ENCODE results near the gene DTNB. TPM values are rescaled to one million over a fixed set of nuclear protein-coding genes. Genes with fewer than 3 reads are reported as not detected.

Gene DTNB
- total RNA-seq, 2 experiments from 2014 or later, result 27.3 to 29.1 TPM

DNA sequence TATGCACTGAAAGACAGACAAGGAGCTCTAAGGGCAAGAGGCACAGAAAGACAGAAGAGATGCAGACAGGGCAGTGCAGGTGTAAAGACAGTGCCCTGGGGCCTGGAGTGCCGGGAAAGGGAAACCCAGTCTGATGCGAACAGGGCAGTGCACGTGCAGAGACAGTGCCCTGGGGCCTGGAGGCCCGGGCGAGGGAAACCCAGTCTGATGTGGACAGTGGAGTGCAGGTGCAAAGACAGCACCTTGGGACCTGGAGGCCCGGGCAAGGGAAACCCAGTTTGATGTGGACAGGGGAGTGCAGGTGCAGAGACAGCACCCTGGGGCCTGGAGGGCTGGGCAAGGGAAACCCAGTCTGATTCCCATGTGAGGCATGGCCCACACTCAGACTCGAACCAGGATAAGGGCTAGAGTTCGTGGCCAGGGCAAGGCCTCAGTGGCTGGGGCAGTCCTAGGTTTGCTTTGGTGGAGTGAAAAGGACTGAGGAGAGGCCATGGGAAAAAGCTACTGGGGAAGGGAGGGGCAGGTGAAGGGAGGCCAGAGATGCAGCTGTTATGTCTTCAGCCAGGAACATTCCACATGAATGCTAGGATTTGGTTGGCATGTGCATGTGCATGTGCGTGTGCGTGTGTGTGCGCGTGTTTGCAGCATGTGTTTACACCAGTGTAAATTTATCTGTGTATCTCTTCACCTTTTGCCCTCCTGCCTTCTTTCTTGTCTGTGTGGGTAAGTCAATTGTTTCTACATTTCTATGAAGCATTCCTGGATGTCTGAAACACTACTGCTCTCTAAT, 292.6 kb downstream of the DTNB start:
- H3K4me3 Mint-ChIP-seq, result no peak overlapping the region
- intact Hi-C loops (cut with micrococcal nuclease), result no loop called here
- ATAC-seq, result no peak
- H3K27me3 Mint-ChIP-seq, result no peaks in the 10 kb centered on the region
- TF ChIP-seq, protein P1, sequence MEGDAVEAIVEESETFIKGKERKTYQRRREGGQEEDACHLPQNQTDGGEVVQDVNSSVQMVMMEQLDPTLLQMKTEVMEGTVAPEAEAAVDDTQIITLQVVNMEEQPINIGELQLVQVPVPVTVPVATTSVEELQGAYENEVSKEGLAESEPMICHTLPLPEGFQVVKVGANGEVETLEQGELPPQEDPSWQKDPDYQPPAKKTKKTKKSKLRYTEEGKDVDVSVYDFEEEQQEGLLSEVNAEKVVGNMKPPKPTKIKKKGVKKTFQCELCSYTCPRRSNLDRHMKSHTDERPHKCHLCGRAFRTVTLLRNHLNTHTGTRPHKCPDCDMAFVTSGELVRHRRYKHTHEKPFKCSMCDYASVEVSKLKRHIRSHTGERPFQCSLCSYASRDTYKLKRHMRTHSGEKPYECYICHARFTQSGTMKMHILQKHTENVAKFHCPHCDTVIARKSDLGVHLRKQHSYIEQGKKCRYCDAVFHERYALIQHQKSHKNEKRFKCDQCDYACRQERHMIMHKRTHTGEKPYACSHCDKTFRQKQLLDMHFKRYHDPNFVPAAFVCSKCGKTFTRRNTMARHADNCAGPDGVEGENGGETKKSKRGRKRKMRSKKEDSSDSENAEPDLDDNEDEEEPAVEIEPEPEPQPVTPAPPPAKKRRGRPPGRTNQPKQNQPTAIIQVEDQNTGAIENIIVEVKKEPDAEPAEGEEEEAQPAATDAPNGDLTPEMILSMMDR (IDR thresholded peaks at IDR 0.05), result no peak
- DNase-seq, result no peak
- peaks cover 42% of the 10 kb centered on the region for H3K4me1 Mint-ChIP-seq (ENCODE audit: low read depth)
- no peaks in the 10 kb centered on the region for H3K36me3 Mint-ChIP-seq (ENCODE audit: low read depth)
- H3K9me3 Mint-ChIP-seq, result no peaks in the 10 kb centered on the region
- ChIA-PET CTCF (interaction anchor here (0.7 to 10.7 kb wide), 3 partner anchors 18 to 20 kb away, joined by 3 to 121 read pairs (median 20); no protein-coding TSS in a partner anchor), POLR2A (interaction anchor here (1.2 to 1.3 kb wide), 2 partner anchors 15 to 85 kb away, joined by 3 to 4 read pairs; no protein-coding TSS in a partner anchor)
- H3K27ac Mint-ChIP-seq, result peak overlapping the region; percentile 1

DNA sequence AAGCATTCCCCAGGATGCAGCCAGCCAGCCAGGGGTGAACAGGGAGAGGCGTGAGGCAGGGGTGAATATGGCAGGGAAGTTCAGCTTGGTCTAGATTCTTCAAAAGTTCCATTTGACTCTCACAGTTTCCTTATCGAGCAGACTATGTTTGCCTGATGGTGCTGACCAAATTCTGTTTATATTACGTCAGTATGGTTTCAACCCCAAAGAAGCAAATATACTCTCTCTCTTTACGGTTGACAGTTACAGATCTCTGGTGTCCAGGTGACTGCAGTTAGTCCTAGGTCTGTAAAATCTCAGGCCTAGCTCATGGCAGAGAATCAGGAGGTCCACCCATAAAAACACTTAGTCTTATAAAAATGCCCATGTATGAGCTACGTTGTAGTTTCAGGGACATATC, 293.4 kb downstream of the DTNB start:
- Mint-ChIP-seq H3K4me1 (ENCODE audit: low read depth) (peaks cover 42% of the 10 kb centered on the region), H3K4me3 (no peak overlapping the region), H3K9me3 (no peaks in the 10 kb centered on the region), H3K27me3 (no peaks in the 10 kb centered on the region), H3K36me3 (ENCODE audit: low read depth) (no peaks in the 10 kb centered on the region), H3K27ac (peak overlapping the region; percentile 37)
- TF ChIP-seq, protein P1 (IDR thresholded peaks at IDR 0.05), result no peak
- intact Hi-C loops (cut with micrococcal nuclease), result no loop called here
- ATAC-seq (no peak), DNase-seq (no peak)
- ChIA-PET CTCF (interaction anchor here (0.7 to 10.7 kb wide), 3 partner anchors 18 to 67 kb away, joined by 3 to 121 read pairs (median 3); no protein-coding TSS in a partner anchor), POLR2A (interaction anchor here (0.8 to 1.3 kb wide), 3 partner anchors 14 to 84 kb away, joined by 3 to 4 read pairs (median 3); no protein-coding TSS in a partner anchor)

DNA sequence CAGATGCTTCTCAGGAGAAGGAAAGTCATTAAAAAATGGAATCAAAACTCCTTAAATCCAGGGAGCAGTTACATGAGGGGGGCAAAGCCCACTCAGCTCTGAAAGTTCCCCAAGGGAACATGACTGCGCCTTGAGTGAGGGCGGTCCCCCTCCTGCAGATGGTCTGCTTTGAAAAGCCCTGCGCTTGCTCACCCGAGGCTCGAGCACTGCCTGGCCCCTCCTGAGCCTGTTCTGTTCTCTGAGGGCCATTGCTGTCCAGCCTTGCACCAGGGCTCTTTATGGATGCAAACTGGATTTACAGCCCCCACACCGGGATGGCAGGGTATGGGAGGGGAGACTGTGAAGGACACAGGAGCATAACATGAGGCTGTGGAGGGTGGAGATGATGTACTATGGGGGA, 293.8 kb downstream of the DTNB start:
- Mint-ChIP-seq H3K27ac (peak overlapping the region; percentile 37), H3K27me3 (no peaks in the 10 kb centered on the region), H3K4me3 (no peak overlapping the region), H3K4me1 (ENCODE audit: low read depth) (peaks cover 42% of the 10 kb centered on the region), H3K36me3 (ENCODE audit: low read depth) (no peaks in the 10 kb centered on the region), H3K9me3 (no peaks in the 10 kb centered on the region)
- intact Hi-C loops (cut with micrococcal nuclease), result loop anchor here (5.0 kb wide), 1 partner anchor 37 kb away; the partner anchor contains the start of gene DNMT3A
- DNase-seq (no peak), ATAC-seq (no peak)
- POLR2A ChIA-PET, result interaction anchor here (0.8 to 1.3 kb wide), 3 partner anchors 14 to 84 kb away, joined by 3 to 4 read pairs (median 3); no protein-coding TSS in a partner anchor
- TF ChIP-seq, protein P1 (IDR thresholded peaks at IDR 0.05), result no peak
- CTCF ChIA-PET, result interaction anchor here (0.7 to 10.7 kb wide), 5 partner anchors 17 to 103 kb away, joined by 3 to 121 read pairs (median 3); no protein-coding TSS in a partner anchor

DNA sequence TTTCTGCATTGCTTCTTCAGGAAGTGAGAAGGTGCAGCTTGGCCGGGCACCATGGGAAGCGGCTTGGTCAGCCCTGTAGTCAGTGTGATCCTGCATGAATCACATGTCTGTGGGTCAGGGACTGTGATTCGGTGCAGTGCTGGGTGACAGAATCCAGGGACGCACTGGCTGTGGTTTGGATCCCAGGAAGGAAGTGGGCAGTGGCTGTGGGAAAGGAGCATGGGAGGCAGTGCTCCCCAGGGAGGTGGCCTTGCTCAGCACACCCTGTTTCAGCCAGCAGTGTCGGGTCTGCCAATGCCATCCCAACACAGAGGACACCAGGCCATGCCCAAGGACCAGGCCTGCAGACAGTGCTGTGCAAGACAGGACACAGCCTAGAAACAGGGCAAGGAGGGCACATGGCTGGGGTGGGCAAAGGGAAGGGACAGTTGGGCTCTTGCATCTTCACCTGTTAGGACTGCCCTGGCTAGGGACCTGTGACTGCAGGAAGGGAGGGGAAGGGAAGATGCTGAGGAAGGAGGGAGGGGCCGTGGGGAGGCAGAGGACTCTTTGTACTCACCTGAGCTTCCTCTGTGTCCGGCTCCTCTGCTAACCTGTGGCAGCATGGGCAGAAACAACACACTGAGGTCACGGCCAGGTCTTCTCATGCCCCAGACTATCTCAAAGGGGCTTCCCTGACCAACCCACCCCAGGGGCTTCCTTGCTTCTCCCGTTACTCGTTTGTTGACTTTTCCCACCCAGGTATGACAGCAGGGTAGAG, 294.5 kb downstream of the DTNB start:
- Mint-ChIP-seq H3K4me3 (peak overlapping the region; percentile 13), H3K27me3 (no peaks in the 10 kb centered on the region), H3K9me3 (no peaks in the 10 kb centered on the region), H3K27ac (peak overlapping the region; percentile 64), H3K36me3 (ENCODE audit: low read depth) (no peaks in the 10 kb centered on the region), H3K4me1 (ENCODE audit: low read depth) (peaks cover 42% of the 10 kb centered on the region)
- DNase-seq (no peak), ATAC-seq (no peak)
- ChIA-PET POLR2A (interaction anchor here (0.8 to 3.3 kb wide), 4 partner anchors 7 to 24 kb away, joined by 3 to 11 read pairs (median 7); no protein-coding TSS in a partner anchor), CTCF (interaction anchor here (1.2 to 10.7 kb wide), 5 partner anchors 17 to 151 kb away, joined by 3 to 121 read pairs (median 3); no protein-coding TSS in a partner anchor)
- TF ChIP-seq, protein P1 (IDR thresholded peaks at IDR 0.05), result no peak
- intact Hi-C loops (cut with micrococcal nuclease), result loop anchor here (5.0 kb wide), 1 partner anchor 37 kb away; the partner anchor contains the start of gene DNMT3A
